ENCODE measurements around the gene DACT2.
"Not testable (repeated sequence)": the region's sequence is repeated elsewhere in the genome, so short reads cannot be mapped to it uniquely, and the experiment has no call there.

The DACT2 gene, protein sequence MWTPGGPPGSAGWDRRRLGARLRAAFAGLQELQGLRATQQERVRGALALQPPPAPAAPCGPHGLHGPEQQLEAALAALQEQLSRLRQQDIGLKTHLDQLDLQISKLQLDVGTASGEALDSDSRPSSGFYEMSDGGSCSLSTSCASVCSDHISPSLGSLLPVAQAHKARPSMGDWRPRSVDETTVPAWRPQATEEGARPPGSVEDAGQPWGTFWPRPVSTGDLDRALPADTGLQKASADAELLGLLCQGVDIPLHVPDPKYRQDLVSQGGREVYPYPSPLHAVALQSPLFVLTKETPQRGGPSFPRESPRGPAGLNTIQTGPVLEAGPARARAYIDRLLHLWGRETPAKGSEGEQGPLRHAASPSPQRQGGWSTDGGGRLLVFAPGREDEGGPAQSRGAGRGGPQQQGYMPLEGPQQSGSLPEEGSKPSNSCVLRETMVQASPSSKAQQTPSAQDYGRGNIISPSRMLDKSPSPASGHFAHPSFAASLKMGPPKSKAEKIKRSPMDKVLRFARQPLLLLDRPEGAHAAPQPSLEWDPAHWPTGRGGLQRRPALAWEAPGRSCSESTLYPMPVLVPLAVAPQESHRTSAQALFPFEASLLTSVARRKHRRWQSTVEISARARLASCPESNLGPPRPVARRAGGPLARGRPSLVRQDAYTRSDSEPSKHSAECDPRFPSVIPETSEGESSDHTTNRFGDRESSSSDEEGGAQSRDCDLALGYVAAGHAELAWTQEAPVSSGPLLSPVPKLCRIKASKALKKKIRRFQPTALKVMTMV

DNA sequence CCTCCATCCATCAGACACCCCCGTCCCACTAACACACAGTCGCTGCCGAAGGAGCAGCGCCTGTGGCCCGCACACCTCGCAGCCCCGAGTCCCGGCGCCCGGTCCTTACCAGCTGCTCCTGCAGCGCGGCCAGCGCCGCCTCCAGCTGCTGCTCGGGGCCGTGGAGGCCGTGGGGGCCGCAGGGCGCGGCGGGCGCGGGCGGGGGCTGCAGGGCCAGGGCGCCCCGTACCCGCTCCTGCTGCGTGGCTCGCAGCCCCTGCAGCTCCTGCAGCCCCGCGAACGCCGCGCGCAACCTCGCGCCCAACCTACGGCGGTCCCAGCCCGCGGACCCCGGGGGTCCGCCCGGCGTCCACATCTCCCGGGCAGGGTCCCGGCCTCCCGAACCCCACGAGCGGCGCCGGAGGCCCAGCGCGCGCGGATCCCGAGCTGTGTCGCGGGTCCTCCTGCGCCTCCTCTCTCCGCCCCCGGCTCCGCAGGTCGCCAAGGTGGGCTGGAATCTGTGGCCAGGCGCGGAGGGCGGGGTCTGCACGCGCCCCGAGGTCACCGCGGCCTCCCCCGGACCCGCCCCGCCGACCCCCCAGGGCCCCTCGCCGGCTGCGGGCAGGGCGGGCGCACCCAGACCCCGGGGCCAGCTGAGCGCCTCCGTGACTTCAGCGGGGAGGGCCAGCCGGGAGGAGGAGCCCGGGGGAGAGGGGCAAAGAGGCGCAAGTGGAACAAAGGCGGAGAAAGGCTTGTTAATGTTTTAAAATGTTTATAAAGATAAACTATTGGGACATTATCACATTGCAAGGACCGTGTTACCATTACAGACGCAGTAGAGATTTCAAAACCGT lies at the start of gene DACT2:
TSS of gene DACT2 (minus strand) at position 499 of the 833 bp plus-strand sequence. CDS start at position 355, 144 bp downstream.
- DNase-seq = no peak

DNA sequence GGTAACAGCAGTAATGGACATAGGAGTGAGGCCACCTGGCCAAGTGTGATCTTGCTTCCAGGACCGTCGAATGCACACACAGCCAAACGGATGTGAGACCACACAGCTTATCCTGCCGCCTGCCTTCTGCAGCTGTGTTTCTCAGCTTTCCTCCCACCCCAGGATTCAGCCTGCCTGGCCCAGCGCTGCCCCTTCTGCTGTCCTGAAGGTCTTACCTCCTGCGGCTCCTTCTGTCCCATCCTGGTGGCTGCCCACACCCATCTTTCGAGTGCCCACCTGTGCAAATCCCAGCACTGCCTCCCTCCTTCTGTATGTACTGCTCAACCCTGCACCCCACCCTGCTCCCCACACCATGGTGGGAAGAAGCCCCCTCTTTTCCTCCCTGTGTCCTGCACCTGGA lies 49.4 kb upstream of the DACT2 start:
- no peak for DNase-seq

DNA sequence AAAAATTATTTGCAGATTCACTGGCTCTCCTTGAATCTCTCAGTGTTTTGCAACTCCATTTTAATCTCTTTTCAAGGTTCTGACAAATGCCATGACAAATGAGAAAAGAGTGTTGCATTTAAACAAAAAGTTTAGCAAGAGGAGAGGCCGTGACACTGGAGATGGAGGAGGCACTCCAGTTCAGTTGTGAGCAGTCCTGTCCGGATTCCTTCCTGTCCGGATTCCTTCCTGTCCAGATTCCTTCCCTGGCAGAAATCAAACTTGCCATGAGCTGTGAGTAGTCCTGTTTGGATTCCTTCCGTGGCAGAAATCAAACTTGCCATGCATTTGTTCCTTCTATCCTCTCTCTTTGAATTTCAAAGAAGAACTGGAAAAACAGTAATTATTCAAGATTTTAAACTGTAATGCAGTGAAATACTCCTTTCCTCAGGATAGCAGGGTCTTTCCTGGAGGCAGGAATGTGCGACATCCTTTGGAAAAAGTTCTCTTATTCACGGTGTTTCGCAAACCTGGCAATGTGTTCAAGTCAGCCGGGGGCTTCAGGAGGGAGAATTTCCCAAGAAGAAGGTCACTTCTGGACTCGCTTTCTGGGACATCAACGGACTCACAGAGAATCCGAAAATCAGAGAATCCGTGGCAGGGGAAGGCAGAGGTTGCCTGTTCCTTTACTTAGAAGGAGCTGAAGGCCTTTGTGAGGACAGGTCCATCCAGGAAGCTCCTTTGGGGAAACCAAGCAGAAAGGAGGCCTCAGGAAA lies 48.7 kb upstream of the DACT2 start:
- no peak for DNase-seq

DNA sequence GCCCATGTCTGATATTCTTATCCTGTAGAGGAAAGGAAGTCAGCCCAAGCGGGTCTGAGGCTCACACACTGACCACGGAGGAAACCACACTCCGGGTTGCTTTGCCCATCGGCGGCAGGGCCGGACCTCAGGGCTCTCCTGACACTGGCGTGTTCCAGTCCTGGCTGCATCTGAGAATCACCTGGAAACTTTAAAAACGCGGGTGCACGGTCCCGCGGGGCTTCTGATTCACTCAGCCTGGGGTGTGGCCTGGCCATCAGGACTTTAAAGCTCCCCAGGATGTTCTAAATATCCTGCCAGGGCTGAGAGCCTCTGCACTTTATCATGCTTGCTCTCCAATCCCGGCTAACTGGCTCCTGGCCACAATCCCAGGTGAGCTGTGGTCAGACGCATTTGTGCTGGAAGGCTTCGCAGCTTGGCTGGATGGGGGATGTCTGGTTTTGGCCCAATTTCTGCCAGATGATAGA lies 47.7 kb upstream of the DACT2 start:
- DNase-seq = no peak

DNA sequence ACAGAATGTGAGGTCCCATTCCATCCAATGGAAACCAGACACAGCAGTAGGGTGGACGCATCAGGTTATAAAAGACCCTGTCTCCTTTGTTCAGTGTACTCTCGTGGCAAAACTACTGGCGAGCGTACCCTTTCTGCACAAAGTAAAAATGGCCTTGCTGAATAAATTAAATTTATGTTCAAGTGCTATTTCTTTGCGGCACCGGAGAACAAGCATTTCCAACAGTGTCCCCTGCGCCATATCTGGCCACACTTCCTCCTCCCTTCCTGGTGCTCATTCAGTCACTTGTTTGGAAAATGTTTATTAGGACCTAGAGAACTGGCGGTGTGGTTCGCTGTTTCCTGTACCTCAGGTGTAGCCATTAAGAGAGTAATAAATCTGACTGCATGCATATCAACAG lies 46.9 kb upstream of the DACT2 start:
- no peak for DNase-seq

DNA sequence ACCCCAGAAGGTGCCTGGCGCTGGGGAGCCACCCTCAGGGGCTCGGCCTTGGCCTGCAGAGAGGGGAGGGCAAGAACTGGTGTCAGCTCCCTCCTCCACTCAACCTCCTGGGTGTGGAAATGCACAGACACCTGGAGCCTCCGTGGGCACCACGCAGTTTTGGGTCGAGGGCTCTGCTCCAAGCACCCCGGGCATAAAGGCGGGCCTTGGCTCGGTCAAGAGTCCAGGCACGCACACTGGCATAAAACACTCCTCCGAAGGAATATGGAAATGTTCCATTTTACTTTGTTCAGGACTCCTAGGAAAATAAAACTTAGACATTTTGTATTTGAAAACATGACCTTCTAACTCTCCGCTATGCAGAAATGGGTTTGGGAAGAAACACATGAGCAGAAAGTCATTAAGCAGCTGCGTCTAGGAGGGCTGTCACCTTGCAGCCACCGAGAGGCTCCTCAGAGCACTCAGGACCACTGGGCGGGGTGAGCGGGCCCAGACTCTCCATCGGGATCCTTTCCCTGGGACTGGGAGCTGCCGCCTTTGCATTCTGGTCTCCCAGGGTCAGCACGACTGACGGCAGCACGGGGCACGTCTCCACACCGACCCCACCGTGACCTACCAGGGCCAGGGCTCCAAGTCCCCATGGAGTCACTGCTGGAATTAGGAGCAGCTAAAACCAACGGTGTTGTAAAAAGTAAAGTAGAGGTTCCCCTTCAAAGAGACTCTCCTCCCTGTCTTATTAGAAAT lies 46.0 kb upstream of the DACT2 start:
- DNase-seq = no peak

DNA sequence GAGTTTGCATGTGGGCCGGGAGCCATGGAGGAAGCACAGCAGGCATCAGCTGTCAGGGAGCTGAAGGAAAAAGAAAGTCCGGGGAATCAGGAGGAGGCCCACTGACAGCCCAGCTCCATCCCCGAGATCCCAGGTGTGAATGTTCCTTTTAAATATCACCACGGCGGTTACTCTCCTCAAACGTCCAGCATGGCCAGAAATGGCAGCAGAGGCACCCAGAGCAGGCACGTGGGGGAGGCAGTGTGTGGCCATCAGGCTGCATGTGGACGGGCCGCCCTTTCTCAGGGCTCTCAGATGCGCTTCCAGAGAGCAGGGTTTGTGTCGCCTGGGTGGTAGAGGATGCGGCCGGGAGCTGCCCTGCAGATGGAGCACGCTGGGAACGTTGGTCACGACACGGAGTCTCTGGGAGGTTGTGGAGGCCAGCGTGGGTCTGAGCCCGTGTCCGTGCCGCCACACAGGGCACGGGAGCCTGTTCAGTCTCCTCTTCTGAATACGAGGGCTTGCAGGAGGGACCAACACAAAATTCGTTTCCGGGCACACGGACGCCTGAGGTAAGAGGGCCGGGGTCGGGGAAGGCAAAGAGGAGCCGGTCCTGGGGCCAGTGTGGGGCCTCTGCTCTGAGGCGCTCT lies 45.3 kb upstream of the DACT2 start:
- DNase-seq = no peak

DNA sequence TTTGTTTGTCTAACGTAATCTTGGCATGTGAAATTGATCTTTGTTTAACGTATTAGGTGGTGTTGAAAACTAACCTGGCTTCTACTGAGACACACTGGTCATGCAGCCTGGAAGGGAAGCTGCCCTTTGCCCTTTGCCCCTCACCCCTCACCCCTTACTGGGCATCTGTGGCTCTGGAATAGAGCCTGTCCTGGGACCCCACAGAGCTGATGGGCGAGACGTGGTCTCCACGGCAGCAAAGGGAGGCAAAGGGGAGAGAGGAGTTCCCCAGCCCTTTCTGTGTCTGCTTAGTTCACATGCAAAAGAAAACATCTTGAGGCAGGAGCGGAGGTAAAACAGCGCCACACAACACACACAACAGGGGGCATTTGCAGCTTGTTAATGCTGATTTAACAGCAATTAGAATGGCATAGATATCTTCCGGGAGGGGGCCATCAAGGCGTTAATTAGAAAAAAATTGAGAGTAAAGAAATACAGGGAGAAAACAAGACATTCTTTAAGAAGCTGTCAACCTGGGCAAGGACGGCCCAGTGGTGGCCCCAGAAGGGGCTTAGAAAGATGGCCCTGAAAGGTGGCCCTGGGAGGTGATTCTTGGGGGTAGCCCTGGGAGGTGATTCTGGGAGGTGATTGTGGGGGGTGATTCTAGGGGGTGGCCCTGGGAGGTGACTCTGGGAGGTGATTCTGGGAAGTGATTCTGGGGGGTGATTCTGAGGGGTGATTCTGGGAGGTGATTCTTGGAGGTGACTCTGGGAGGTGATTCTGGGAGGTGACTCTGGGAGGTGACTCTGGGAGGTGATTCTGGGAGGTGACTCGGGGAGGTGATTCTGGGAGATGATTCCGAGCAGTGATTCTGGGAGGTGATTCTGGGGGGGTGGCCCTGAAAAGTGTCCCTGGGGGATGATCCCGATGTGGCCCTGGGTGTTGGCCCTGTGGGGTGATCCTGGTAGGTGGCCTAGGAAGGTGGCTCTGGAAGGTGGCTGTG lies 44.5 kb upstream of the DACT2 start:
- no peak for DNase-seq

DNA sequence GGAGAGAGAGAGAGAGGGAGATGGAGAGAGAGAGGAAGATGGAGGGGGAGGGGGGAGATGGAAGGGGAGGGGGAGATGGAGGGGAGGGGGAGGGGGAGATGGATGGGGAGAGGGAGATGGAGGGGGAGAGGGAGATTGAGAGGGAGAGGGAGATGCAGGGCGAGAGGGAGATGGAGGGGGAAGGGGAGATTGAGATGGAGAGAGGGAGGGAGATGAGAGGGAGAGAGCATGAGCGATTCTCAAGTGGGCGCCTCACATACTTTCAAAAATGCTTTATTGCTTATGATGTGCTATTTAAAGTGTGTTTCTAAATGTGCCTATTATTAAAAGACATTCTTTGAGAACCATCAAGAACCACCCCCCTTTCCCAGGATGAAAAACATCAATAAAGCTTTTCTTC lies 43.7 kb upstream of the DACT2 start:
- DNase-seq = no peak

DNA sequence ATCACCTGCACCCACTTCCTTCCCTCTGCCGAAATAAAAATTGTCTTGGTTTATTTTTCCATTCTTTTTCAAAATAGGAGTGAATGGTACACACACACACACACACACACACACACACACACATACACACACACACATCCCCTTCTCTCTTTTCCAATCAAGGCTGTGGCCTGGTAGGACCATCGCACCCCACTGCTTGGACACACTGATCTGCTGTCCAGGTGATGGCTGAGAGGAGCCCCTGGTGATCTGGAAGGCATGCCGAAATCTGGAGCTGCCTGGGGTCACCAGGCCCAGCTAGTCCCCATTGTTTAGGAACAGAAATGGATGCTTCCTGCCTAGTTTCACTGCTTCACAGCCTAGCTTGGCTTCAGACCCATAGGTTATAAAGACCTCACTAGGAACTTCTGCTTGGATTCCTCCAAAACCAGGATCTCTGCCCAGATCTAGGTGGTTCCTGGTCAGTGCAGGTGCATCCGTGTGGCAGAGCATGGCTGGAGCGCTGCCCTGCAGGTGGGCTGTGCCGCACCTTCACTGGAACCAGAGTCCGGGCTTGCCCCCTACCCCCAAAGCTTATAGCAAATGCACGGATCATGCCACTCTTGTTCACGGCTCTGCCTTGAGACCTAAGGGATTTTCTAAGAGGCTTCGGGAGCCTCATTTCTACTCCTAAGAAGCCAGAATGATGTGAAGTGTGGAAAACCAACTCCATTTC lies 42.9 kb upstream of the DACT2 start:
- no peak for DNase-seq

DNA sequence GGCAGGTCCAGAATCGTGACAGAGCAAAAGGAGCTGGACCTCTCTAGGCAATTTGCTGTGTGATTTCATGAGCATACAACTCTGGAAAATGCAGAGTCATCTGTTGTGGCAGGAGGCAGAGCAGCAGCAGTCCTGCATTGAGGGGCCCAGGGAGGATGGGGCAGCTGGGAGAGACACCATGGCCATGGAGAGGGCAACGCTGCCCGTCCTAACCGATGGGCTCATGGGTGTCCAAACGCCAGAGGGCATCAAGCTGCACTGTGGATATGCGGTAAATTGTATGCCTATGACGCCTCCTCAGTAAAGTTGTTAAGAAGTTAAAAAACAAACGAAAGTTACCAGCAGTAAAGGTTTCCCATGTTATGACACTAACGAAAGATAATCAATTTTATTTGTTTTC lies 42.2 kb upstream of the DACT2 start:
- DNase-seq = no peak

DNA sequence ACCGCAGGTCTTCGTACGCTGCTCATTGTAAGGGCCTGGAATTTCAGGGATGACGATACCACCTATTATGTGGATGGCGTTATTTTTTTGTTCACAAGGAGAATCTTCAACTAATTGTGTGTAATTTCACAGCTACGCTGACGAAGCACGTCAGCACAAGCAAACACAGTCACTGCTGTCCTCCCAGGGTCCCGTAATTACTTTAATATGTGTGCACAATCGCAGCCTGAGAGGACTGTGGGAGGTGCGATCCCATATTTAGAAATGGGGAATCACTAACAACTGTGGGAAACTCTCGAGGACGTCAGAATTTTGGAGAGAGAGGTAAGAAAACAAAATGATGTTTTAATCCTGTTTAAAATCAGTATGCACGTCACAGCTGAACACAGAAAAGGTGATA lies 40.2 kb upstream of the DACT2 start:
- DNase-seq = no peak

DNA sequence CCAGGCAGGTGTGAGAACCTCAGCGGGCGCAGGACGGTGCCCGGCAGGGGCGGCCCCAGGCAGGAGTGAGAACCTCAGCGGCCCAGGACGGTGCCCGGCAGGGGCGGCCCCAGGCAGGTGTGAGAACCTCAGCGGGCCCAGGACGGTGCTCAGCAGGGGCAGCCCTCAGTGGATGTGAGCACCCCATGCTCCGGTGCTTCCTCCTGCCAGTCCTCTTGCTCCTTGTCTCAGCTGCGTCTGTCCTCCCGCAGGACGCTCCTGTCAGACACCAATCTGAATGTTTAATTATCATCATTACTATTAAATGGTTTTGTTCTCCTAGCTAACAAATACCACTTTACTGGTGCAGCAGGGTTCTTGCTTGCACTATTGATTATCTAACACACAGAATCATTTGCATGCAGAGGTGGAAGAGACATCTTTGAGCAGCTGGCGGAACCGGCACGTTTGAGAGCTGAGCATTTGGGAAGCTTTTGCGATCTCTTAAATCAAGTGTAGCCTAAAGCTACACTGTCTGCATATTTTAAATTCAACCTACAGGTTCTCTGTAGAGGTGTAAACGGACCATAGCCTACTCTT lies 39.4 kb upstream of the DACT2 start:
- no peak for DNase-seq

DNA sequence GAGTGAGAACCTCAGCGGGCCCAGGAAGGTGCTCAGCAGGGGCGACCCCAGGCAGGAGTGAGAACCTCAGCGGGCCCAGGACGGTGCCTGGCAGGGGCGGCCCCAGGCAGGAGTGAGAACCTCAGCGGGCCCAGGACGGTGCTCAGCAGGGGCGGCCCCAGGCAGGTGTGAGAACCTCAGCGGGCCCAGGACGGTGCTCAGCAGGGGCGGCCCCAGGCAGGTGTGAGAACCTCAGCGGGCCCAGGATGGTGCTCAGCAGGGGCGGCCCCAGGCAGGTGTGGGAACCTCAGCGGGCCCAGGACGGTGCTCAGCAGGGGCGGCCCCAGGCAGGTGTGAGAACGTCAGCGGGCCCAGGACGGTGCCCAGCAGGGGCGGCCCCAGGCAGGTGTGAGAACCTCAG lies 37.3 kb upstream of the DACT2 start:
- DNase-seq = not testable (repeated sequence)

DNA sequence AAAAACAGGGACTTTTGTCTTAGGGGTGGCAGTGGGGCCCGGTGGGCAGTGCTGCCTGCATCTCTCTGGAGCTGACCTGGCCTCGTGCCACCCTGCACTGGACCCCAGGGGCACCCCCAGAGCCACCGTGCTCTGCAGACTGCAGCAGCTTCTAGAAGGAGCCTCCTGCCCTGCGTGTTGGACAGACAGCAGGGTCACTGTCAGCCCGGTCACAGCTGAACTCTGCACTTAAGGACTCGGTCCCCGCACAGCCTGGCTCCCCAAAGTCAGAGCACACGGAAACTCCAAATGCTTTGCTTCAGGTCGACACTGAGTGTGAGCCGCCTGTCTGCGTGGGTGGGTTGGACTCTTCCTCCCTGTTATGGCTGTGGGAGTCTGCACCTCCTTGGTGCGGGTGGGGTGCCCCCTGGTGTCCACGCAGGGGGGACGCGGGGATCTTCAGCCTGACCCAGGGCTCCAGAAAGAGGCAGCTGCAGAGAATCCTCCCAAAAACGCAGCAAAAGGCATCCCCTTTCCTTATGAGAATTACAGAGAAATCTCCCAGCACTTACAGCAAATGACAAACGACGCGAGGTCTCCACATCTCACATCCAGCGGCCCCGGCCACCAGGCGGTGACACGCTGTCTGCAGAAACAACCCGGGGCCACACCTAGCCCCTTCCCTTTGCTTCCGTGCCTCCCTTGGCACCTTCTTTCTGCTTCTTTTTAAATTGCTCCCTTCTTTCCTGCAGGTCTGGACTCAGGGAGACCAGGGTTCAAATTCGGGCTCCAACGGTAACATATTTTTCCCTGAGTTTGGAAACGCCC lies 36.3 kb upstream of the DACT2 start:
- no peak for DNase-seq

DNA sequence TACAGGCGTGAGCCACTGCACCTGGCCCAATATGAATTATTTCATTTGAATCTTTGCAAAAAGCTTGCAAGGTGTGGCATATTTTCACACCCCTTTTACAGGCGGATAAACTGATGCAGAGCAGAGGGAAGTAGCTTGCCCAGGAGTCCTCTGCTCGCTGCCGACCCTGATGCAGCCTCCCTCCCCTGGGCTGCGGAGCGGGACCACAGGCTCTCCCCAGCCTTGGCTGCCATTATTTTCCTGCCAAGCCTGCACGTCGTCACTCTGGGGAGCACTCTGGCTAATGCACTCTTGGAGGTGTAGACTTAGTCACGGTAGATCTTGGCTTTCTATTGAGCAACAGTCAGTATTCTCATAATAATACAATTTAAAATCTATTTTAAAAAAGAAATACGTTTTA lies 34.8 kb upstream of the DACT2 start:
- DNase-seq = no peak

DNA sequence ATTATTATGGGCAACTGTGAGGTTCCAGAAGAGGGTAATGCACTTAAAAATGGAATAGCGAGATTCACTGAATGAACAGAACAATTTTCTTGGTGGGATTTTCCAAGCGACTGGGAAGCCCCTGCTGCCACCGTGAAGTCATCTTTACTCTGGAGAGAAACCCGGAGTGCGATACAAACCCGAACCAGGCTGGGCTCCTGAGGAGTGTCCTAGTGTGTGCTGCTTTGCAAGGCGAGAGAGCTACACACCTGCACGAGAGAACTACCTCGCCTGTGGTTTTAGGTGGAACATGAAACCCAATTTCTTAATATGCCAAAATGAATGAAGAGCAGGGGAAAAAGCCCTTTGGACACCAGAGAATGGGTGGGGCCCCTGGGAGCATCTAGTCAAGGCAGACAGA lies 33.5 kb upstream of the DACT2 start:
- DNase-seq = no peak

DNA sequence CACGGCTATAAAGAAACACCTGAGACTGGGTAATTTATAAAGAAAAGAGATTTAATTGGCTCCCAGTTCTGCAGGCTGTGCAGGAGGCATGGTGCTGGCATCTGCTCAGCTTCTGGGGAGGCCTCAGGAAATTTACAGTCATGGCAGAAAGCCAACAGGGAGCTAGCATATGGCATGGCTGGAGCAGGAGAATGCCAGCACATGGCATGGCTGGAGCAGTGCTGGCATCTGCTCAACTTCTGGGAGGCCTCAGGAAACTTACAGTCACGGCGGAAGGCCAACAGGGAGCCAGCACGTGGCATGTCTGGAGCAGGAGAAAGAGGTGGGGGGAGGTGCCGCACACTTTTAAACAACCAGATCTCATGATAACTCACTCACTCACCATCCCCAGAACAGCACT lies 32.5 kb upstream of the DACT2 start:
- no peak for DNase-seq

Data from EL (cell line).